Keratinocyte (primary cell): Measurements from ENCODE around the gene ALDH3A1. TPM values are rescaled to one million over a fixed set of nuclear protein-coding genes. Genes with fewer than 3 reads are reported as not detected.

Source experiments
- DNase-seq: peaks from one replicate; pipeline ENCODE4 v3.0.0-alpha.2; 2011; ENCODE audit warnings: low read depth, missing footprints, low spot score
- FAIRE-seq: peaks from 2 replicates; lab custom pipeline; 2011; peaks lifted over from hg19 to GRCh38; lab: Jason Lieb, UNC
- H2AFZ ChIP-seq: 2 replicates; pipeline ENCODE4 v1.6.0; 2012; ENCODE audit warnings: low read length, control low read depth, inconsistent platforms; ENCODE audit not compliant: control insufficient read depth
- H3K27ac ChIP-seq: 2 replicates; pipeline ENCODE4 v1.5.1; 2011; ENCODE audit warnings: low read length; ENCODE audit not compliant: control insufficient read depth, insufficient read depth
- H3K27me3 ChIP-seq: 3 replicates; pipeline ENCODE4 v1.6.0; 2011; ENCODE audit warnings: low read length; ENCODE audit not compliant: control insufficient read depth, insufficient read depth; ENCODE audit errors: extremely low read depth
- H3K36me3 ChIP-seq, 2 experiments: 2 replicates in 1 of 2; 3 replicates in 1 of 2; pipeline ENCODE4 v1.5.1; 2011; ENCODE audit warnings: low read length in 2 of 2, mild to moderate bottlenecking in 1 of 2; ENCODE audit not compliant: control insufficient read depth in 2 of 2, insufficient read depth in 2 of 2; ENCODE audit errors: extremely low read depth in 1 of 2
- H3K4me1 ChIP-seq: 3 replicates; pipeline ENCODE4 v1.5.1; 2011; ENCODE audit warnings: low read length; ENCODE audit not compliant: control insufficient read depth, insufficient read depth; ENCODE audit errors: extremely low read depth
- H3K4me2 ChIP-seq: 3 replicates; pipeline ENCODE4 v1.6.0; 2011; ENCODE audit warnings: low read depth, low read length; ENCODE audit not compliant: control insufficient read depth, insufficient read depth; ENCODE audit errors: extremely low read depth
- H3K4me3 ChIP-seq, 3 experiments: fragments of 200-600 bp in 1 of 3; sonication (generic) in 1 of 3; 2 replicates in 2 of 3; 3 replicates in 1 of 3; pipeline ENCODE4 v1.5.1; 2011 to 2016; ENCODE audit warnings: low read length in 3 of 3, mild to moderate bottlenecking in 3 of 3, control low read depth in 2 of 3, inconsistent platforms in 1 of 3, low read depth in 1 of 3, mixed read lengths in 1 of 3, mixed run types in 1 of 3, moderate library complexity in 1 of 3; ENCODE audit not compliant: control insufficient read depth in 2 of 3, insufficient read depth in 2 of 3; ENCODE audit errors: extremely low read depth in 1 of 3
- H3K79me2 ChIP-seq: 2 replicates; pipeline ENCODE4 v1.6.0; 2012; ENCODE audit warnings: low read length; ENCODE audit not compliant: control insufficient read depth, insufficient read depth
- H3K9ac ChIP-seq: 3 replicates; pipeline ENCODE4 v1.6.0; 2011; ENCODE audit warnings: low read length; ENCODE audit not compliant: control insufficient read depth, insufficient read depth; ENCODE audit errors: extremely low read depth
- H3K9me1 ChIP-seq: 3 replicates; pipeline ENCODE4 v1.6.0; 2011; ENCODE audit warnings: low read length; ENCODE audit not compliant: control insufficient read depth, insufficient read depth; ENCODE audit errors: extremely low read depth
- H3K9me3 ChIP-seq: 2 replicates; pipeline ENCODE4 v1.5.1; 2012; ENCODE audit warnings: low read depth, low read length; ENCODE audit not compliant: control insufficient read depth
- H4K20me1 ChIP-seq: 3 replicates; pipeline ENCODE4 v1.6.0; 2011; ENCODE audit warnings: low read length; ENCODE audit not compliant: control insufficient read depth, insufficient read depth; ENCODE audit errors: extremely low read depth
- EZH2 ChIP-seq: IDR thresholded peaks from one replicate; pipeline ENCODE4 v1.6.1; 2012; ENCODE audit warnings: inconsistent platforms, mild to moderate bottlenecking, low read length, moderate library complexity
- dilution Hi-C: fragments of 300-500 bp; cut with MboI; formaldehyde crosslinking; loops from one replicate; pipeline ENCODE4 v1.7.0; 2020; ENCODE audit warnings: low sequenced_read_pairs; ENCODE audit not compliant: extremely low pct_ligation_motif_present
- polyA plus RNA-seq, 5 experiments: library from polyadenylated mRNA; depleted of rRNA in 3 of 5; stranded (reverse) in 3 of 5; stranded (forward) in 1 of 5; unstranded in 1 of 5; fragments of >200 nt; gene quantifications; 1 replicate in 1 of 5; 2 replicates in 3 of 5; 3 replicates in 1 of 5; pipeline versions ENCODE4 v1.2.1 to v1.2.3, GENCODE V29; 2011 to 2012; ENCODE audit warnings: missing spikeins in 2 of 5, low read depth in 1 of 5, low replicate concordance in 1 of 5
- TF ChIP-seq, protein P1 (sequence below), 3 experiments: IDR thresholded peaks in 1 of 3; conservative IDR thresholded peaks in 1 of 3; optimal IDR thresholded peaks in 1 of 3; 2 replicates in 2 of 3; 3 replicates in 1 of 3; pipeline versions ENCODE3 to v1.5.1; 2011; ENCODE audit warnings: low read length in 3 of 3, mild to moderate bottlenecking in 3 of 3, moderate library complexity in 2 of 3, control low read depth in 1 of 3, inconsistent platforms in 1 of 3; ENCODE audit not compliant: insufficient read depth in 2 of 3; ENCODE audit errors: extremely low read depth in 1 of 3

The ALDH3A1 gene
- polyA plus RNA-seq, 1 donor (not counting 4 experiments of a cell fraction or from before 2014, with no cell fraction given): 5.8 TPM

DNA sequence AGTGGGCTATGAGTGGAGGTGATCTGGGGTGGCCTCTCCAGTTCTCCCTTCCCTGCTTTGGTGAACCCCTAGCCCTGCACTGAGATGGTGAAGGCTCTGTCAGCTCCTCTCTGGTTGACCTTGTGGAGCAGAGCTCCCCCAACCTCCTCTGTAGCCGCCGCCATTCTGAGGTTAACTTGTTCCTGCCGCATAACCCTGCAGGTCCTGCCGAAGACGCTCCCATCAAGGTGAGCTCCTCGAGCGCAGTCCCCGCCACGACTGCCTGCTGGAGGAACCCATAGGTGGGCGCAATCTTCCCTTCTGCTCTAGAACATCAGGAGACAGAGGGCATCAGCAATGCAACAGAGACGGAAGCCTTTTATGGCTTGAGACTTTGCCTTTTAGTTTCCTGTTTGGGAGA lies 16.5 kb downstream of the ALDH3A1 start:
- dilution Hi-C loops: no loop called here
- no peak overlapping the region for H2AFZ ChIP-seq
- no peak overlapping the region for H3K27ac ChIP-seq
- no peaks in the 10 kb centered on the region for H3K27me3 ChIP-seq
- H3K9me3 ChIP-seq: no peaks in the 10 kb centered on the region
- no peak overlapping the region for H3K4me3 ChIP-seq
- no peak overlapping the region for H3K4me2 ChIP-seq
- FAIRE-seq: no peak
- H3K4me1 ChIP-seq: peaks cover 16% of the 10 kb centered on the region
- H4K20me1 ChIP-seq: no peaks in the 10 kb centered on the region
- TF ChIP-seq EZH2: no peak
- no peaks in the 10 kb centered on the region for H3K79me2 ChIP-seq
- no peaks in the 10 kb centered on the region for H3K9me1 ChIP-seq
- no peak overlapping the region for H3K9ac ChIP-seq
- H3K36me3 ChIP-seq: no peaks in the 10 kb centered on the region
- no peak for DNase-seq

DNA sequence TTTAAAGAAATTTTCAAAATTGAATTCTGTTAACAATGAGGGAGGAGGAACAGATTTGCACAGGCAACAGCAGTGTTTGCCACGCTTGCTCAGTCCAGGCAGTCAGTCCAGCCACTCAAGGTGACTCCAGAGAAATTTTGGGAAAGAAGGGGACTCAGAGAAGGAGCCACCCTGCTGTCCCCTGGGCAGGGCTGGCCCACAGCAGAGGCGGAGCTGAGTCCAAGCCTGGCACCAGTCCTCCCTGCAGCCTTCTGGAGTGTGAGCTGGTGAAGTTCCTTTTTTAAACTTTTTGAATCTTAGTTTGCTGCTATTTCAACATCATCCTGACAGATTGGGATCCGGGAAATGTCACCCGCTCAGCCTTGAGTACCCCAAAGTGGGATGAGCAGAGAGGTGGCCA lies 17.3 kb downstream of the ALDH3A1 start:
- H4K20me1 ChIP-seq: no peaks in the 10 kb centered on the region
- no peak overlapping the region for H3K27ac ChIP-seq
- no peaks in the 10 kb centered on the region for H3K36me3 ChIP-seq
- no peak for FAIRE-seq
- TF ChIP-seq EZH2: no peak
- TF ChIP-seq, protein P1, sequence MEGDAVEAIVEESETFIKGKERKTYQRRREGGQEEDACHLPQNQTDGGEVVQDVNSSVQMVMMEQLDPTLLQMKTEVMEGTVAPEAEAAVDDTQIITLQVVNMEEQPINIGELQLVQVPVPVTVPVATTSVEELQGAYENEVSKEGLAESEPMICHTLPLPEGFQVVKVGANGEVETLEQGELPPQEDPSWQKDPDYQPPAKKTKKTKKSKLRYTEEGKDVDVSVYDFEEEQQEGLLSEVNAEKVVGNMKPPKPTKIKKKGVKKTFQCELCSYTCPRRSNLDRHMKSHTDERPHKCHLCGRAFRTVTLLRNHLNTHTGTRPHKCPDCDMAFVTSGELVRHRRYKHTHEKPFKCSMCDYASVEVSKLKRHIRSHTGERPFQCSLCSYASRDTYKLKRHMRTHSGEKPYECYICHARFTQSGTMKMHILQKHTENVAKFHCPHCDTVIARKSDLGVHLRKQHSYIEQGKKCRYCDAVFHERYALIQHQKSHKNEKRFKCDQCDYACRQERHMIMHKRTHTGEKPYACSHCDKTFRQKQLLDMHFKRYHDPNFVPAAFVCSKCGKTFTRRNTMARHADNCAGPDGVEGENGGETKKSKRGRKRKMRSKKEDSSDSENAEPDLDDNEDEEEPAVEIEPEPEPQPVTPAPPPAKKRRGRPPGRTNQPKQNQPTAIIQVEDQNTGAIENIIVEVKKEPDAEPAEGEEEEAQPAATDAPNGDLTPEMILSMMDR (optimal IDR thresholded peaks at IDR 0.05 in 1 of 3, IDR thresholded peaks at IDR 0.05 in 1 of 3, conservative IDR thresholded peaks at IDR 0.05 in 1 of 3; ENCODE audit: extremely low read depth in 1 of 3, insufficient read depth in 2 of 3, low read length in 3 of 3): no peak
- no peaks in the 10 kb centered on the region for H3K27me3 ChIP-seq
- H3K9me3 ChIP-seq: no peaks in the 10 kb centered on the region
- no peak overlapping the region for H3K4me3 ChIP-seq
- no peaks in the 10 kb centered on the region for H3K79me2 ChIP-seq
- H2AFZ ChIP-seq: no peak overlapping the region
- DNase-seq: no peak
- peaks cover 16% of the 10 kb centered on the region for H3K4me1 ChIP-seq
- no peak overlapping the region for H3K9ac ChIP-seq
- dilution Hi-C loops: no loop called here
- no peaks in the 10 kb centered on the region for H3K9me1 ChIP-seq
- no peak overlapping the region for H3K4me2 ChIP-seq

DNA sequence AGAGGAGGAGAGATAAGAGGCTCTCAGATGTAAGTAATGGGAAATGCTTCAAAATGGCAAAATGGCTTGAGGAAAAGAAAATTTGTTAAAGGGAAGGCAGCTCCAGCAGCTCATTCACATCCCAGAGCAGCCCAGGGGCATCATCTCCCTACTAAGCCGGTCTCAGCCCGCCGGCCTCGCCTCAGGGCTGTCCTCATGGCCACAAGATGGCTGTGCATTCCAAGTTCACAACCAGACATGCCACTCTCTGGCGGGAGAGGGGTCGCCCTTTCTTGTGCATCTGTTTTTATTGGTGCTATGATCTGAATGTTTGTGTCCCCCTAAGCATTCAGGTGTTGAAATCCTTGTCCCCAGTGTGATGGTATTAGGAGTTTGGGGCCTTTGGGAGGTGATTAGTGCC lies 18.2 kb downstream of the ALDH3A1 start:
- Histone ChIP-seq H3K4me3 (no peak overlapping the region), H3K36me3 (no peaks in the 10 kb centered on the region), H3K9ac (no peak overlapping the region), H3K27ac (no peak overlapping the region), H2AFZ (peak overlapping the region; percentile 18), H3K4me2 (no peak overlapping the region), H3K9me1 (no peaks in the 10 kb centered on the region), H3K27me3 (no peaks in the 10 kb centered on the region), H4K20me1 (no peaks in the 10 kb centered on the region), H3K9me3 (no peaks in the 10 kb centered on the region), H3K4me1 (peaks cover 18% of the 10 kb centered on the region), H3K79me2 (no peaks in the 10 kb centered on the region)
- dilution Hi-C loops: no loop called here
- DNase-seq: no peak
- FAIRE-seq: no peak
- TF ChIP-seq, protein P1 (optimal IDR thresholded peaks at IDR 0.05 in 1 of 3, IDR thresholded peaks at IDR 0.05 in 1 of 3, conservative IDR thresholded peaks at IDR 0.05 in 1 of 3; ENCODE audit: extremely low read depth in 1 of 3, insufficient read depth in 2 of 3, low read length in 3 of 3): no peak
- TF ChIP-seq EZH2: no peak
